ENCODE data around the gene NPTN.

Gene NPTN

DNA sequence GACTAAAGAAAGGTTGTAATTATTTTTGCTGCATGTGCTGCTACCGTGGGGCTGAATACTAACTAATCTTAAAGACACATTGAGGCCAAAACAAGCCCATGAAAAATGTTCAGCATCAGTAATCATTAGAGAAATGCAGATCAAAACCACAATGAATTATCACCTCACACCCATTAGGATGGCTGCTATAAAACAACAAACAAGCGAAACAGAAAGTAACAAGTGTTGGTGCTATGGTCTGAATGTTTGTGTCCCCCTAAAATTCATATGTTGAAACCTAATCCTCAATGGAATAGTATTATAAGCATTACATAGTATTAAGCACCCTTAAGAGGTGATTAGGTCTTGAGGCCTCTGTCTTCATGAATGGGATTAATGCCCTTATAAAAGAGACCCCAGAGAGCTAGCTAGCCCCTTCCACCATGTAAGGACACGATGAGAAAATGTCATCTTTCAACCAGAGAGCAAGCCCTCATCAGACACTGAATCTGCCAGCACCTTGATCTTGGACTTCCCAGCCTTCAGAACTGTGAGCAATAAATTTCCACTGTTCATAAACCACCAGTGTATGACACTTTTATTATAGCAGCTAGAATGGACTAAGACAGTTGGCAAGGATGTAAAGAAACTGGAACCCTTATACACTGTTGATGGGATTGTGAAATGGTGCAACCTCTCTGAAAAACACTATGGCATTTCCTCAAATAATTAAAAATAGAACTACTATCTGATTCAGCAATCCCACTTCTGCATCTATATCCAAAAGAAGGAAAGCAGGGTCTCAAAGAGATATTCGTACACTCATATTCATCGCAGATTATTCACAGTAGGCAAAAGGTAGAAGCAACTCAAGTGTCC, 114.1 kb downstream of the NPTN start:
- ChIA-PET CTCF (no interaction called here), POLR2A (no interaction called here)
- no peak for DNase-seq (ENCODE audit: extremely low spot score)
- no peak for TF ChIP-seq L3MBTL2 (conservative IDR thresholded peaks at IDR 0.05)
- TF ChIP-seq, protein P1, sequence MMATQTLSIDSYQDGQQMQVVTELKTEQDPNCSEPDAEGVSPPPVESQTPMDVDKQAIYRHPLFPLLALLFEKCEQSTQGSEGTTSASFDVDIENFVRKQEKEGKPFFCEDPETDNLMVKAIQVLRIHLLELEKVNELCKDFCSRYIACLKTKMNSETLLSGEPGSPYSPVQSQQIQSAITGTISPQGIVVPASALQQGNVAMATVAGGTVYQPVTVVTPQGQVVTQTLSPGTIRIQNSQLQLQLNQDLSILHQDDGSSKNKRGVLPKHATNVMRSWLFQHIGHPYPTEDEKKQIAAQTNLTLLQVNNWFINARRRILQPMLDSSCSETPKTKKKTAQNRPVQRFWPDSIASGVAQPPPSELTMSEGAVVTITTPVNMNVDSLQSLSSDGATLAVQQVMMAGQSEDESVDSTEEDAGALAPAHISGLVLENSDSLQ (IDR thresholded peaks at IDR 0.05), result peak; percentile 50; the same call in 1 of the 2 replicates

DNA sequence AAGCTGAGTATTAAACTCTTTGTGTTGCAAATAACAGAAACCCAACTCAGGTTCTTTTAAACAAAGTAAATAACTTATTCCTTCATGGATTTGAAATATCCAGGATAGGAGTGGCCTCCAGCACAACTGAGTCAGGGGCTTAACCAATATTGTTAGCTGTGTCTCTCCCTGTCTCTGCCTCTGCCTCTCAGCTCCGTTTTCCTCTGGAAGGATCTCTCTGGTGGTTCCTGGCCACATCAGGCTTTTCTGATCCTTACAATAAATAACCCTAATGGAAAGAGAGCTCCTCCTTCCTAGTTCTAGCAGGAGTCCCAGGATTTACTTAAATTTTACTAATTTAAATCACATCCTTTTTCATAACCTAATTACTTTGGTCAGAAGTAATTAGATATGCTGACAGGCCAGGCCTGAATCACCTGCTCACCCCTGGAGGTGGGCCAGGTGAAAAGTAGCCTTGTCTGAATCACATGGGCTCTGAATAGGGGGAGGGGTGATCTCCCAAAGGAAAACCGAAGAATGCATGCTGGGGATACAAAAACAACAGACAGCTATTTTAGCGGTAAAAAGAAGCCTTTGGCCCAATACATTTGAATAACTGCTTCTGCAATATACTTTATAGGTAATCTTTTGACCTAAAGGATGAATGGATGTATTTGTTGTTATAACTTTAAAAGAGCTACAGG, 114.9 kb downstream of the NPTN start:
- TF ChIP-seq NFRKB (IDR thresholded peaks at IDR 0.05), result no peak
- TF ChIP-seq TARDBP (IDR thresholded peaks at IDR 0.05), result no peak
- no peak for TF ChIP-seq CTBP1 (IDR thresholded peaks at IDR 0.05; ENCODE audit: borderline replicate concordance)
- no peak for TF ChIP-seq ZNF384 (IDR thresholded peaks at IDR 0.05)
- no peak for TF ChIP-seq HDGF (IDR thresholded peaks at IDR 0.05; ENCODE audit: borderline replicate concordance)
- TF ChIP-seq FOXM1 (IDR thresholded peaks at IDR 0.05; ENCODE audit: borderline replicate concordance), result no peak
- no peak for TF ChIP-seq SUZ12 (IDR thresholded peaks at IDR 0.05)
- no peak for TF ChIP-seq LEF1 (IDR thresholded peaks at IDR 0.05; ENCODE audit: borderline replicate concordance)
- no peak for TF ChIP-seq L3MBTL2 (conservative IDR thresholded peaks at IDR 0.05)
- no peak for TF ChIP-seq ELF4 (IDR thresholded peaks at IDR 0.05)
- TF ChIP-seq, protein P1 (IDR thresholded peaks at IDR 0.05), result no peak
- TF ChIP-seq ARNT (IDR thresholded peaks at IDR 0.05), result no peak
- ChIA-PET POLR2A (no interaction called here), CTCF (interaction anchor here (0.6 kb wide), 1 partner anchor 16 kb away, joined by 3 read pairs; no protein-coding TSS in a partner anchor)
- no peak for DNase-seq (ENCODE audit: extremely low spot score)

DNA sequence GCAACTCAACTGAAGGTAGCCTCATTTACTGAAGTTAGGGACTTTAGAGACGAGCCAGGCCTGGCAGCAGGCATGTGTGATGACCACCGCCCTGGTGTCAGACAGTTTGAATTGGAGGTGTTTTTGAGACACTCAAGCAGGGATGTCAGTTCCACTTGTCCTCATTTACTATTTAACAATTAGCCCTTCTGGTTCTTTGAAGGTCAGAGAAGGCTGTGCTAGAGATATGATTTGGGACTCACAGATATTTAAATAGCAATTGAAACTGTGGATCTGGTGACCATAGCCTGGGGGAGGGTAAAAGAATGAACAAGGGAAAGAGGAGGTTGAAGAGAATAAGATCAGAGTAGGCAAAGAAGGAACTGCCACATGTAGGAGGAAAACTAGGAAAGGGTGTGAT, 115.6 kb downstream of the NPTN start:
- DNase-seq (ENCODE audit: extremely low spot score), result no peak
- POLR2A ChIA-PET, result no interaction called here
- CTCF ChIA-PET, result no interaction called here
- TF ChIP-seq ZNF384 (IDR thresholded peaks at IDR 0.05) (no peak), NFRKB (IDR thresholded peaks at IDR 0.05) (no peak), L3MBTL2 (conservative IDR thresholded peaks at IDR 0.05) (no peak), SUZ12 (IDR thresholded peaks at IDR 0.05) (no peak), FOXM1 (IDR thresholded peaks at IDR 0.05; ENCODE audit: borderline replicate concordance) (no peak)

DNA sequence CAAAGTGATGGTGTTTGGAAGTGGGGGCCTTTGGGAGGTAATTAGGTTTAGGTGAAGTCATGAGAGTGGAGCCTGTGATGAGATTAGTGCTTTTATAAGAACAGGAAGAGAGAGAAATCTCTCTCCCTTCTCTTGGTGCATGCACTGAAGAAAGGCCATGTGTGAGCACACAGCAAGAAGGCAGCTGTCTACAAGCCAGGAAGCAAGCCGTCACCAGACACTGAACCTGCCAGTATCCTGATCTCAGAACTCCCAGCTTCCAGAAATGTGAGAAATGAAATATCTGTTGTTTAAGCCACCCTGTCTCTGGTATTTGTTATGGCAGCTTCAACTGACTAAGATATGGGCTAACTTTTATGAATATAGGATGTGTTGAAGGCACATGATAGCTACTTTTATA, 117.7 kb downstream of the NPTN start:
- DNase-seq (ENCODE audit: extremely low spot score), result no peak
- POLR2A ChIA-PET, result no interaction called here
- CTCF ChIA-PET, result interaction anchor here (0.7 kb wide), 1 partner anchor 687 kb away, joined by 3 read pairs; the partner anchor contains the start of gene STRA6

More for the DNA sequence above, 117.7 kb downstream of the NPTN start:
- TF ChIP-seq CTBP1 (IDR thresholded peaks at IDR 0.05; ENCODE audit: borderline replicate concordance) (no peak), NFRKB (IDR thresholded peaks at IDR 0.05) (no peak), SUZ12 (IDR thresholded peaks at IDR 0.05) (no peak), FOXM1 (IDR thresholded peaks at IDR 0.05; ENCODE audit: borderline replicate concordance) (no peak), HDGF (IDR thresholded peaks at IDR 0.05; ENCODE audit: borderline replicate concordance) (no peak), FOXA1 (IDR thresholded peaks at IDR 0.05) (no peak), FOXK2 (IDR thresholded peaks at IDR 0.05) (no peak), TARDBP (IDR thresholded peaks at IDR 0.05) (no peak)
- TF ChIP-seq, protein P1 (IDR thresholded peaks at IDR 0.05), result no peak

All from HEK293T (cell line).